ENCODE results near the gene HS6ST2. TPM values are rescaled to one million over a fixed set of nuclear protein-coding genes. Genes with fewer than 3 reads are reported as not detected.

The HS6ST2 gene
- polyA plus RNA-seq, 3 donors from 2014 or later: 0.27 TPM; not detected in 2

DNA sequence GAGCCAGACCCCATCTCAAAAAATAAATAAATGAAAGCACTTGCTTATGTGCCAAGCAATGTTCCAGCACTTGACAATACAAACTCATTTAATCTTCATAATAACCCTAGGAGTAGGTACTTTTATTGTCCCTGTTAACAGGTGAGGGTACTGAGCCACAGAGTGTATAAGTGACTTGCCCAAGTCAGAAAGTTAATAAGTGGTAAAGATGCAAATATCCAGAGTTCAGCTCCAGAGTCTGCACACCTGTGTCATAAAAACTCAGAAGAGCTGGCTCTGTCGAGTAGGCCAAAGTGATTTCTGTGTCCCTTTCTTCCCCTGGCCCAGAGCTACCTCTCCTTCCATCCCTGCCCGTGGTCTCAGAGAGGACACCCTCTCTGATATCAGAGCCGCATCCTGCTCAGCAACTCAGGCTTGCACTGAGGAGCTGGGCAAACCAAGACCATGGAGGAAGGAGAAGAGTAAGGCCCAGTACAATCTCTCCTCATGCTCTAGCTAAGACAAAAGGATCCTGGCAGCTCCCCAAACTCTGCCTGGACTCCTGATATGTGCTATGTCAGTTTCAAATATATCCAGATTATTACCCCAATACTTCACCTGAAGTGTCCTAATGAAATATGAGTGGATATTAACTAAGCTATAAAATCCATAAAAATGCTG, 136.3 kb downstream of the HS6ST2 start:
- Mint-ChIP-seq H3K4me3 (no peak overlapping the region), H3K27me3 (ENCODE audit: low read depth in 3 of 3) (peaks cover 0 to 2% (median 2%) of the 10 kb centered on the region in 3 donors), H3K4me1 (no peaks in the 10 kb centered on the region), H3K27ac (no peak overlapping the region), H3K36me3 (no peaks in the 10 kb centered on the region), H3K9me3 (no peaks in the 10 kb centered on the region)
- no peak for DNase-seq

DNA sequence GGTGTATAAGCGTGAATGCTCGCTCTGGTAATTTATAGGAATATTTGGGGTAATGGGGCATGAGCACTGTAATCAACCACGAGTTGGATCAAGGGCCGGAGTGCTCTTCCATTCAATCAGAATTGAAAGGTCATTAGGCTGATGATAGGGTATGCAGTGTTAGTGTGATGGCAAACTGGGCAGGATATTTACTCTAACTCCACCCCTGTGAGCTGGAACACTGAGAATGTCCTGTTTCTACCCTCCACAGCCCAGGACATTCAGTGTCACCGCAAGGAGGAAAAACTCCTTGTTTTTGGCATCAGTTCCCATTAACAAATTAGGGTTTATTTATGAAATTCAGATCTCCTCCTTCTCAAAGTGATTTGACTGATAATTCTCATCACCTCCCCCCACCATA, 137.8 kb downstream of the HS6ST2 start:
- no peaks in the 10 kb centered on the region for H3K9me3 Mint-ChIP-seq
- peaks cover 0 to 2% (median 2%) of the 10 kb centered on the region in 3 donors for H3K27me3 Mint-ChIP-seq (ENCODE audit: low read depth in 3 of 3)
- no peak overlapping the region for H3K27ac Mint-ChIP-seq
- no peaks in the 10 kb centered on the region for H3K36me3 Mint-ChIP-seq
- no peaks in the 10 kb centered on the region for H3K4me1 Mint-ChIP-seq
- no peak overlapping the region for H3K4me3 Mint-ChIP-seq
- DNase-seq: no peak

DNA sequence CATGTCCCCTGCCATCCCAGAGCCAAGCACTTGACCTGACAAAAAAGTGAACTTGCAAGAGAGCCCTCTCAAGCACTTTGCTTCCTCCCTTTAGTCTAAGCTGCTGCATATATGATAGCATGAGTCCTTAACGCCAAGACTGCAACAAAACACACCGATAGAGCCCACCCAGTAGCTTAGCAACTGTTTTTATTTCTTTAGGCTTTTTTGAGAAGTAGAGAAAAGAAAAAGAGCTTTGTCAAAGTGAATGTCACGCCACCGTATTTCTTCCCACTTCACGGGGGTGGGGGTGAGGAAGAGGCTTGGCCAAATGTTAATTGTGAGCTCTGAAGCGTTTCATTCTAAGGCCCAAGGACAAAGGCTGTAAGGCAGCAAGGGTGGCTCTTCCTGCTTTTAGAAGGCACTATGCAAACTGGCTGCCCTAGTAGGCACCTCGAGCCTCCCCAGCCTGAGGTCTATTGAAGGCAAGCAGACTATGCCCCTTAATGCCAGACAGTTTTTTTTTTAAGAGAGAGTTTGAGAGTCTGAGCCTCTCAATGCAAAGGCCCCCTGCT, 138.6 kb downstream of the HS6ST2 start:
- no peaks in the 10 kb centered on the region for H3K9me3 Mint-ChIP-seq
- no peak overlapping the region for H3K4me3 Mint-ChIP-seq
- H3K4me1 Mint-ChIP-seq: no peaks in the 10 kb centered on the region
- H3K27me3 Mint-ChIP-seq (ENCODE audit: low read depth in 3 of 3): peaks cover 0 to 4% (median 2%) of the 10 kb centered on the region in 3 donors
- no peak overlapping the region for H3K27ac Mint-ChIP-seq
- no peak for DNase-seq
- no peaks in the 10 kb centered on the region for H3K36me3 Mint-ChIP-seq

DNA sequence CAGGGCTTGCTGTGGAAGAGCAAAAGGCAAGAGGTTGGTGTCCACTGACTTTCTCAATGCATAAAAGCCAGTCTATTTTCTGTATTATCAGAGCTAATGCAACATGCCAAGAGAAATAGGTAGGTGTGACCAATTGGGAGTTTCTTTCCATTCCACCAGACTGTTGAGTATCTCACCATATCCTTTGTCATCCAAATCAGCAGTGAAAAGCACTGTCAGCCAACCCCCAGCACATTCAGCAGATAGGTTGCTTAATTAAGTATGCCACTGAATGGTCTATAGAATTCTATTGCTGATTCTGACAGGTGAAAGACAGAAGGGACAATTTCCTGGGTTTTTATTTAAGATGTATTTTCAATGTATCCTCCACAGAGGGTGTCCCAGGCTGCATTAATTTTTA, 139.8 kb downstream of the HS6ST2 start:
- no peak for DNase-seq
- H3K4me1 Mint-ChIP-seq: no peaks in the 10 kb centered on the region
- H3K9me3 Mint-ChIP-seq: no peaks in the 10 kb centered on the region
- H3K27me3 Mint-ChIP-seq (ENCODE audit: low read depth in 3 of 3): peaks cover 3 to 6% (median 4%) of the 10 kb centered on the region in 3 donors
- H3K27ac Mint-ChIP-seq: no peak overlapping the region
- H3K4me3 Mint-ChIP-seq: no peak overlapping the region
- no peaks in the 10 kb centered on the region for H3K36me3 Mint-ChIP-seq

DNA sequence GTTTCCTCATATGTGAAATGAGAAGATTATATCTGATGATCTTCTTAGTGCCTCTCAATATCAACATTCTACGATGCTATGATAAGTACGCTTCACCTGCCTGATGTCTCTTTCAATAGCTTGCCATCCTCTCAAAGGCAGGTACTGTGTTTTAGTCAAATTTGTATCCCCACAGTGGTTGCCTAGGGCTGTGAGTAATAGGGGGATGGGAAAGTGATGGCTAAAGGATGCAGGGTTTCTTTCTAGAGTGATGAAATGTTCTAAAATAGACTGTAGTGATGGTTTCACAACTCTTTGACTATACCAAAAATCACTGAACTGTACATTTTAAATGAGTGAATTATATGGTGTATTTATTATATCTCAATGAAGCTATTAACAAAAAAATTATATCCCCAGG, 142.8 kb downstream of the HS6ST2 start:
- Mint-ChIP-seq H3K27me3 (ENCODE audit: low read depth in 3 of 3) (peaks cover 3 to 5% (median 4%) of the 10 kb centered on the region in 3 donors), H3K27ac (no peak overlapping the region), H3K36me3 (no peaks in the 10 kb centered on the region), H3K4me1 (no peaks in the 10 kb centered on the region), H3K4me3 (no peak overlapping the region), H3K9me3 (no peaks in the 10 kb centered on the region)
- DNase-seq: no peak

DNA sequence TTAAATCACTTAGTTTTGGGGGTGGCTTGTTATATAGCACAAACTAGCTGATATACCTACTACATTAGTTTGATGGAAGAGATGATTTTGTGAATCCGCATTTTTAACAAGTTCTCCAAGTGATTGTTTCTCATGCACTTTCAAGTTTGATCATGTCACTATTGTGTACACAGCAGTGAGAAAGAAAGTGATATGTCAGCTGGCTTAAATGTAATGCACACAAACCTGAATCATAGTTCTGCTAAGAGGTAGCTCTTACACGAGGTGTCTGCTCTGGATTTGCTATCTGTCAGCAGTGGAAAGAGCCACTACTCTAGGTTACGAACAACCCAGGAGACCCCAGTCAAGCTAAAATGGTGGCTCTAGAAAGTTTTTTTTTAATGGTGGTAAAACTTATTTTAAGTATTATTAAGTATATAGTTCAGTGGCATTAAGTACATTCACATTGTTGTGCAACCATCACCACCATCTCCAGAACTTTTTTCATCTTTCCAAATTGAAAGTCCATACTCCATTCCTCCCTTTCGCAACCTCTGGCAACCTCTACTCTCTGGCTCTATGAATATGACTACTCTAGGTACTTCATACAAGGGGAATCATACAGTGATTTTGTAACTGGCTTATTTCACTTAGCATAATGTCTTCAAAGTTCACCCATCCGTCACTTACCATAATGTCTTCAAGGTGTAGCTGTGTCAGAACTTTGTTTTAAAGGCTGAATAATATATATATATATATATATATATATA, 147.3 kb downstream of the HS6ST2 start:
- no peak overlapping the region for H3K27ac Mint-ChIP-seq
- DNase-seq: no peak
- peaks cover 3 to 4% (median 4%) of the 10 kb centered on the region in 3 donors for H3K27me3 Mint-ChIP-seq (ENCODE audit: low read depth in 3 of 3)
- no peaks in the 10 kb centered on the region for H3K4me1 Mint-ChIP-seq
- H3K4me3 Mint-ChIP-seq: no peak overlapping the region
- H3K9me3 Mint-ChIP-seq: no peaks in the 10 kb centered on the region
- H3K36me3 Mint-ChIP-seq: no peaks in the 10 kb centered on the region

DNA sequence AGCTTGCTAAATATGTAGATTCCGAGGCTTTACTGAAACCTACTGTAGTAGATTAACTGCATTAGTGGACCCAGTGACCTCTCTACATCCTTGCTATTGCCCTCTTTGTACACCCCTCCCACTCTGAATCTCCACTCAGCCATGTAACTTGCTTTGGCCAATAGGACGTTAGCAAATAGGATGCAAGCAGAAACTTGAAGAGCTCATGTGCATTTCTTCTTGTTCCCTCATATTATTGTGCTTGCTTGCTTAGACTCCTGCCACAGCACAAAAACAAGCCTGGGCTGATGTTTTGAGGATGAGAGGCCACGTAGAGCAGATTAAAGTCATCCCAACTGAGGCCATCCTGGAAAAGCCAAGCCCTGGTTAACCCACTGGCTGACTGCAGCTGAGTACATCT, 147.9 kb downstream of the HS6ST2 start:
- Mint-ChIP-seq H3K4me3 (no peak overlapping the region), H3K27me3 (ENCODE audit: low read depth in 3 of 3) (peaks cover 3 to 7% (median 4%) of the 10 kb centered on the region in 3 donors), H3K9me3 (no peaks in the 10 kb centered on the region), H3K27ac (no peak overlapping the region), H3K36me3 (no peaks in the 10 kb centered on the region), H3K4me1 (no peaks in the 10 kb centered on the region)
- DNase-seq: no peak

DNA sequence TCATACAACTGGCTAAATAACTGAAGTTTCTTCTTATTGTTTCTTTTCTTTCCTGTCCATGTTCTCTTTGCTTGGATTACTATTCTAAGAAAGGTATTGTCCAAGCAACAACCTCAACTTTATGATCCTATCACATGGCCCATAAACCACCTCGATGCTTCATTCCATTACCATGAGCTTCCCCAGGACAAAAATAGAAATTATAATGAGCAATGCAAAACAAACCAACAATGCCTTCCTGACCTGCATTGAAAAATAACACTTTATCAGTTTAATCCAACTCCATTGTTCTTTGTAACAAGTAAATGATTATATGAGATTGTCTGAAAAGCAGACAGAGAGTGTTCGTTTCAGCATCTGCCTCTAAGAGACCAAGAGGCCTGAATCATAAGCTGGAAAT, 148.8 kb downstream of the HS6ST2 start:
- no peak for DNase-seq
- Mint-ChIP-seq H3K27ac (no peak overlapping the region), H3K36me3 (no peaks in the 10 kb centered on the region), H3K27me3 (ENCODE audit: low read depth in 3 of 3) (peaks cover 0 to 9% (median 3%) of the 10 kb centered on the region in 3 donors), H3K9me3 (no peaks in the 10 kb centered on the region), H3K4me1 (no peaks in the 10 kb centered on the region), H3K4me3 (no peak overlapping the region)

DNA sequence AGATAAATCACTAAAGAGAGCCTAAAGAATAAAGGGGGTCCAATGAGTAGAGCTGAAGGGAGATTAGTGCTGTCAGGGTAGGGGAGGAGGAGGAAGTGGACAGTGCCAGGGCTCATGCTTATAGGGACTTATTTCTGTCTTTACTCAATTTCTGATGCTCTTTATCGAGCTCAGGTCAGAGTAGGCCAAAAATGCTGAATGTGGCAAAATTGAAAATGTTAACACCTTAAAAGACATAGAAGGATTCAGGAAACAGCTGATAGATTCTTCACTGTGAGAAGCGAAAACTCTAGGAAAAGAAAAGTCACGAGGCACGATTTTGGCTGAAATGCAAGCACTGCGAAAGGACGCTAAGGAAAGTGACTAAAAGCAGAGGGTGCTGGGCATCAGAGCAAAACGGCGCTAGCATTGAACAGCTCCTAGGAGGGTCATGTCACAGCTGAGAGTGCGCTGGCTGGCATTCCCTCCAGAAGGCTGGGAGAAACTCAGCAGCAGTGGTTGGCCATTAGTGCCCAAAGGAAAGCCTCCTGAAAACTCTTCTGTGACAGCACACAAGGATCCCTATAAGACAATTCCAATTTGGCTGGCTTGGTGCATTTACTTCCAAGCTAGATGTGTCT, 150.9 kb downstream of the HS6ST2 start:
- Mint-ChIP-seq H3K4me1 (no peaks in the 10 kb centered on the region), H3K27me3 (ENCODE audit: low read depth in 3 of 3) (peaks cover 0 to 7% (median 0%) of the 10 kb centered on the region in 3 donors), H3K27ac (no peak overlapping the region), H3K9me3 (no peaks in the 10 kb centered on the region), H3K36me3 (no peaks in the 10 kb centered on the region), H3K4me3 (no peak overlapping the region)
- no peak for DNase-seq

DNA sequence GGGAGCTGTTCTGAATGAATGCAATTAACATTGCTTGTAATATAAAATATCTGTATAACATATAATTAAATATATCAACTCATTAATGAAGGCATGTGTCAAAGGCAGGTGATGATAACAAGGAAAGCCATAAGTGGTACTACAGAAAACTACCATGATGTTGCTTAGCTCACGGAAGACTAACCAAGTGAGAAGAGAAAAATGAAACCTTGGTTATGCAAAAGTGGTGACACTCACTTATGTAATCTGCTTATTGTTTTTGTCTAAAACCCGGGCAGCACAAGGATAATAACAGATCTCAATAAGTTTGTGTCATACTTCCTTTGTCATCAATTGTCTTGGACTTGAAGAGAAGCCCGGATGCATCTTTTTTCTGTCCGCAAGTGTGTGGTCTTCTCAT, 156.4 kb downstream of the HS6ST2 start:
- no peak overlapping the region for H3K27ac Mint-ChIP-seq
- peaks cover 0 to 14% (median 9%) of the 10 kb centered on the region in 3 donors for H3K27me3 Mint-ChIP-seq (ENCODE audit: low read depth in 3 of 3)
- no peaks in the 10 kb centered on the region for H3K36me3 Mint-ChIP-seq
- DNase-seq: no peak
- no peaks in the 10 kb centered on the region for H3K4me1 Mint-ChIP-seq
- H3K4me3 Mint-ChIP-seq: no peak overlapping the region
- no peaks in the 10 kb centered on the region for H3K9me3 Mint-ChIP-seq

DNA sequence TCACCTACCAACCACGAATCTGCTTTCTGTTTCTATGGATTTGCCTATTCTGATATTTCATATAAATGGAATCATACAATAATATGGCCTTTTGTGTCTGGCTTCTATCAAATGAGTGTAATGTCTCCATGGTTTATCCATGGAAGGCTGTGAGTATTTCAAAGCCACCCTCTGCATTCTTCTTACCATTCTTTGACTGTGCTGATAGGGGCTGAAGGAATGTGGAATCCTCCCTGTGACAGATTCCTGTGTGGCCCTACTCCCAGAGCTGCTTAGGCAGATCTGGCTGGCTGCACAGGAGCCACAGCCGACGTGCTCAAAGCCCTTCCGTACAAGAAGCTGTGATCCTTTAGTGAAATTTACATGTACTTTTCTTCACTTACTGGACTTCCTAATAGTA, 163.2 kb downstream of the HS6ST2 start:
- H3K36me3 Mint-ChIP-seq: no peaks in the 10 kb centered on the region
- no peak for DNase-seq
- H3K27ac Mint-ChIP-seq: no peak overlapping the region
- H3K4me1 Mint-ChIP-seq: no peaks in the 10 kb centered on the region
- H3K4me3 Mint-ChIP-seq: no peak overlapping the region
- no peaks in the 10 kb centered on the region for H3K9me3 Mint-ChIP-seq
- peaks cover 0 to 27% (median 5%) of the 10 kb centered on the region in 3 donors for H3K27me3 Mint-ChIP-seq (ENCODE audit: low read depth in 3 of 3)

DNA sequence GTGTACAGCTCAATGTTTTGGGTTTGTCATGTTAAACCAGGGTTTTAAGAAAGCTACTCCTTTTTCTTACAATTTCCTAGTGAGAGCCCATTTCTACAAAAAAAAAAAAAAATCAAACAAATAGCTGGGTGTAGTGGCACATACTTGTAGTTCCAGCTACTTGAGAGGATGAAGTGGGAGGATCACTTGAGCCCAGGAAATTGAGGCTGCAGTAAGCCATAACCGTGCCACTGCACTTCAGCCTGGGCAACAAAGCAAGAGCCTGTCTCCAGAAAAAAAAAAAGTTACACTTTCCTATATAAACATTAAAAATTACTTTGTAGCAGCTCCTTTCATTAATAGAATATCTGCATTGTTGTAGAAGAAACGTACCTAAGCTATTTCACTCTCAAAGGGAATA, 166.7 kb downstream of the HS6ST2 start:
- H3K27ac Mint-ChIP-seq: no peak overlapping the region
- no peaks in the 10 kb centered on the region for H3K9me3 Mint-ChIP-seq
- H3K4me3 Mint-ChIP-seq: no peak overlapping the region
- DNase-seq: no peak
- peaks cover 2 to 15% (median 5%) of the 10 kb centered on the region in 3 donors for H3K27me3 Mint-ChIP-seq (ENCODE audit: low read depth in 3 of 3)
- H3K4me1 Mint-ChIP-seq: no peaks in the 10 kb centered on the region
- H3K36me3 Mint-ChIP-seq: no peaks in the 10 kb centered on the region

DNA sequence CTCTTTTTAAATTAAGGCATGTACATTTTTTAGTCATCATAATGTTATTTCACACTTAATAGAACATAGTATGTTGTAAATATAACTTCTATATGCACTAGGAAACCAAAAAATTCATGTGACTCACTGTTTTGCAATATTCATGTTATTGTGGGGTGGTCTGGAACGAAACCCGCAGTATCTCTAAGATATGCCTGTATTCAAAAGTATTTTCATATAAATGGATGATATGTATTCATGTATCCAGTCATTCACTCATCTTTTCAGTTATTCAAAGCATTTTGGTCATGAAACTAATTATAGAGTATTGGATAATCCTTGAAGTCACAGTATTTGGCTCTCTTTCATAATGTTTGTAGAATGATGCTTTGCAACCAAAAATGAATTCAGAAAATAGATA, 168.1 kb downstream of the HS6ST2 start:
- Mint-ChIP-seq H3K36me3 (no peaks in the 10 kb centered on the region), H3K27ac (no peak overlapping the region), H3K4me3 (no peak overlapping the region), H3K27me3 (ENCODE audit: low read depth in 3 of 3) (peaks cover 2 to 16% (median 5%) of the 10 kb centered on the region in 3 donors), H3K4me1 (no peaks in the 10 kb centered on the region), H3K9me3 (no peaks in the 10 kb centered on the region)
- no peak for DNase-seq

DNA sequence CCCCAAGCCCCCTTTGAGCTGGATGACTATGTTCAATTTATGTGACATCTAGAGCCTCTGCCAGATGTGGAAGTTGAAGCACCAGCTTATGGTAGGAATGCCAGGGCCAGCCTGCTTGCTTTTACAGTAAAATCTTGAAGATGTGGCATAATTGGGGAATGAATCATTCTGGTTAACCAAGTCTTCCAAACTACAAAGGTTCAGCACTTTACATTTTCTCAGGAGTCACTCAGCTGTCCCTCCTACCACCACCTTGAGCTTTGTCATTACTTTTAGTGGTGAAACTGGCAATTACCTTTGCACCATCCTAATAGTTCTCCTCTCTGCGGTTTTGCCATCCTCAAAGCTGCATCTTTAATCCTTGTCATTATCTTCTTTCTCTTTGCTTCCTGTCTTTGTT, 172.2 kb downstream of the HS6ST2 start:
- H3K4me3 Mint-ChIP-seq: no peak overlapping the region
- H3K27me3 Mint-ChIP-seq (ENCODE audit: low read depth in 3 of 3): peaks cover 2 to 11% (median 2%) of the 10 kb centered on the region in 3 donors
- H3K9me3 Mint-ChIP-seq: no peaks in the 10 kb centered on the region
- no peaks in the 10 kb centered on the region for H3K36me3 Mint-ChIP-seq
- no peaks in the 10 kb centered on the region for H3K4me1 Mint-ChIP-seq
- DNase-seq: no peak
- no peak overlapping the region for H3K27ac Mint-ChIP-seq

Data from immature natural killer cell (primary cell).